ENCODE data around the gene CHPF. TPM values are rescaled to one million over a fixed set of nuclear protein-coding genes. Genes with fewer than 3 reads are reported as not detected.

Gene CHPF
- total and polyA plus RNA-seq, 4 donors = 26.5 to 135 (median 58.2) TPM

- no peak for TF ChIP-seq JUND (IDR thresholded peaks at IDR 0.05)
- TF ChIP-seq, protein P1, sequence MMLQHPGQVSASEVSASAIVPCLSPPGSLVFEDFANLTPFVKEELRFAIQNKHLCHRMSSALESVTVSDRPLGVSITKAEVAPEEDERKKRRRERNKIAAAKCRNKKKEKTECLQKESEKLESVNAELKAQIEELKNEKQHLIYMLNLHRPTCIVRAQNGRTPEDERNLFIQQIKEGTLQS (IDR thresholded peaks at IDR 0.05) = no peak
- no peak for TF ChIP-seq RAD21 (IDR thresholded peaks at IDR 0.05)
- no peak for TF ChIP-seq YY1 (IDR thresholded peaks at IDR 0.05)
- TF ChIP-seq TAF1 (conservative IDR thresholded peaks at IDR 0.05) = no peak
- TF ChIP-seq SP1 (IDR thresholded peaks at IDR 0.05) = no peak
- no peak for TF ChIP-seq FOXA2 (IDR thresholded peaks at IDR 0.05)
- no peak for TF ChIP-seq REST (IDR thresholded peaks at IDR 0.05)
- TF ChIP-seq EGR1 (IDR thresholded peaks at IDR 0.05; ENCODE audit: low read depth in 2 of 2) = no peak
- no peak for TF ChIP-seq NR2F2 (IDR thresholded peaks at IDR 0.05)
- TF ChIP-seq MAX (IDR thresholded peaks at IDR 0.05) = no peak
- no peak for TF ChIP-seq HNF4A (conservative IDR thresholded peaks at IDR 0.05)
- no peak for TF ChIP-seq FOXA1 (IDR thresholded peaks at IDR 0.05)
- no peak for TF ChIP-seq RXRA (IDR thresholded peaks at IDR 0.05)
- TF ChIP-seq CTCF (IDR thresholded peaks at IDR 0.05; ENCODE audit: low read depth, low read length, missing input control) = no peak
- no peak for TF ChIP-seq GABPA (IDR thresholded peaks at IDR 0.05 in 1 of 2, conservative IDR thresholded peaks at IDR 0.05 in 1 of 2)
- TF ChIP-seq ZBTB33 (IDR thresholded peaks at IDR 0.05) = no peak
- no peak for TF ChIP-seq HNF4G (IDR thresholded peaks at IDR 0.05)
- DNase-seq (ENCODE audit: low spot score) = no peak
- Histone ChIP-seq H3K9me3 (ENCODE audit: control insufficient read depth in 4 of 4, low read length in 3 of 4) (no peaks in the 10 kb centered on the region), H3K36me3 (ENCODE audit: control insufficient read depth in 4 of 4, insufficient read depth in 3 of 4, low read depth in 1 of 4, low read length in 3 of 4) (no peaks in the 10 kb centered on the region), H3K4me1 (ENCODE audit: control insufficient read depth in 4 of 4, insufficient read depth in 4 of 4, low read length in 3 of 4) (peaks cover 0 to 7% (median 5%) of the 10 kb centered on the region in 4 donors), H3K9ac (ENCODE audit: low read depth in 1 of 2, low read length in 2 of 2) (no peak overlapping the region), H3K27ac (ENCODE audit: low read depth in 1 of 2, low read length in 2 of 2) (no peak overlapping the region), H3K27me3 (ENCODE audit: control insufficient read depth in 4 of 4, insufficient read depth in 4 of 4, low read length in 3 of 4) (peaks cover 0 to 8% (median under 1%) of the 10 kb centered on the region in 4 donors), H3K4me3 (ENCODE audit: low read depth in 1 of 3, low read length in 3 of 3) (no peak overlapping the region)
- WGBS = 80% methylated on average over 9 of the region's 9 CpGs
Measured at GRCh38 chr2:219489315-219489714, 54.3 kb downstream of the CHPF start.

Small RNAs within 50 kb of the gene (small RNA-seq; reads per million reads assigned to genes)
- gene MIR3132 (not detected), gene RN7SKP213 (not detected)

Other genes with a start within 250 kb of the CHPF start
- gene PTPRN, start 234.4 kb downstream of the CHPF start, total RNA-seq = 1 to 10 TPM in 1 of 2 donors, not detected in 1; 2.2 TPM
- not detected for gene PTPRN, start 234.4 kb downstream of the CHPF start, polyA plus RNA-seq
- not detected for gene RESP18, start 211.1 kb downstream of the CHPF start, total RNA-seq
- not detected for gene RESP18, start 211.1 kb downstream of the CHPF start, polyA plus RNA-seq
- 10 to 100 TPM; 25.8 to 58.4 TPM for gene DNPEP, start 155.9 kb downstream of the CHPF start, total RNA-seq
- gene DNPEP, start 155.9 kb downstream of the CHPF start, polyA plus RNA-seq = 10 to 100 TPM; 41.0 to 50.5 TPM
- 10 to 100 TPM in 1 of 2 donors, under 1 TPM in 1; 0.23 to 50.0 TPM for gene DES, start 125.4 kb downstream of the CHPF start, total RNA-seq
- 1 to 10 TPM in 1 of 2 donors, under 1 TPM in 1; 0.15 to 6.2 TPM for gene DES, start 125.4 kb downstream of the CHPF start, polyA plus RNA-seq
- gene SPEG, start 109.0 kb downstream of the CHPF start, total RNA-seq = under 1 TPM; 0.51 to 0.75 TPM
- under 1 TPM; 0.57 to 0.96 TPM for gene SPEG, start 109.0 kb downstream of the CHPF start, polyA plus RNA-seq
- gene GMPPA, start 44.9 kb downstream of the CHPF start, total RNA-seq = 10 to 100 TPM; 20.2 to 59.4 TPM
- 10 to 100 TPM; 32.6 to 54.3 TPM for gene GMPPA, start 44.9 kb downstream of the CHPF start, polyA plus RNA-seq
- gene ASIC4, start 29.3 kb downstream of the CHPF start, total RNA-seq = 1 to 10 TPM in 1 of 2 donors, under 1 TPM in 1; 0.08 to 1.5 TPM
- gene ASIC4, start 29.3 kb downstream of the CHPF start, polyA plus RNA-seq = not detected
- gene TMEM198, start 219 bp upstream of the CHPF start, total RNA-seq = 1 to 10 TPM; 1.1 to 1.8 TPM
- 1 to 10 TPM in 1 of 2 donors, under 1 TPM in 1; 0.74 to 1.9 TPM for gene TMEM198, start 219 bp upstream of the CHPF start, polyA plus RNA-seq
- 10 to 100 TPM; 23.6 to 35.3 TPM for gene OBSL1, start 27.7 kb upstream of the CHPF start, total RNA-seq
- gene OBSL1, start 27.7 kb upstream of the CHPF start, polyA plus RNA-seq = 10 to 100 TPM; 14.2 to 30.9 TPM
- under 1 TPM; 0.08 to 0.14 TPM for gene INHA, start 28.5 kb upstream of the CHPF start, total RNA-seq
- gene INHA, start 28.5 kb upstream of the CHPF start, polyA plus RNA-seq = under 1 TPM; 0.03 to 0.15 TPM
- gene STK11IP, start 54.0 kb upstream of the CHPF start, total RNA-seq = 1 to 10 TPM; 7.1 to 8.4 TPM
- 1 to 10 TPM; 2.9 to 5.7 TPM for gene STK11IP, start 54.0 kb upstream of the CHPF start, polyA plus RNA-seq
- gene SLC4A3, start 83.8 kb upstream of the CHPF start, total RNA-seq = under 1 TPM; 0.08 to 0.19 TPM
- gene SLC4A3, start 83.8 kb upstream of the CHPF start, polyA plus RNA-seq = under 1 TPM; 0.08 TPM

All from liver (tissue), 10 donors.